ENCODE data around the gene COL4A2.

Gene COL4A2

GRCh38 chr13:110350509-110350908 lies 43.4 kb downstream of the COL4A2 start:
- Histone ChIP-seq H3K4me2 (ENCODE audit: low read length) (no peak overlapping the region), H3F3A (ENCODE audit: insufficient read depth, low read length) (no peaks in the 10 kb centered on the region), H3K9me3 (ENCODE audit: low read length) (no peaks in the 10 kb centered on the region), H3K4me3 (ENCODE audit: low read depth, low read length, poor library complexity, severe bottlenecking) (no peak overlapping the region), H3K9me2 (ENCODE audit: low read depth, low read length) (no peaks in the 10 kb centered on the region), H3K36me3 (ENCODE audit: insufficient read depth, low read length) (no peaks in the 10 kb centered on the region), H3K4me1 (ENCODE audit: insufficient read depth, low read length, severe bottlenecking) (no peaks in the 10 kb centered on the region), H3K27me3 (ENCODE audit: insufficient read depth, low read length) (peaks cover 7% of the 10 kb centered on the region; the same call in 1 of the 2 replicates), H3K9ac (ENCODE audit: low read length) (no peak overlapping the region), H3K79me2 (ENCODE audit: insufficient read depth, low read length) (no peaks in the 10 kb centered on the region), H4K20me1 (ENCODE audit: insufficient read depth, low read length) (no peaks in the 10 kb centered on the region), H3K27ac (ENCODE audit: low read depth, low read length, poor library complexity, severe bottlenecking) (no peak overlapping the region), H2AFZ (ENCODE audit: low read length) (no peak overlapping the region)
- TF ChIP-seq EZH2 (IDR thresholded peaks at IDR 0.05; ENCODE audit: borderline replicate concordance, low read length) = no peak
- no peak for TF ChIP-seq CTCF (IDR thresholded peaks at IDR 0.05; ENCODE audit: low read length)

- Histone ChIP-seq H3K79me2 (ENCODE audit: insufficient read depth, low read length) (no peaks in the 10 kb centered on the region), H3F3A (ENCODE audit: insufficient read depth, low read length) (no peaks in the 10 kb centered on the region), H3K27me3 (ENCODE audit: insufficient read depth, low read length) (peaks cover 7% of the 10 kb centered on the region; the same call in 1 of the 2 replicates), H3K27ac (ENCODE audit: low read depth, low read length, poor library complexity, severe bottlenecking) (no peak overlapping the region), H3K4me2 (ENCODE audit: low read length) (no peak overlapping the region), H3K9me3 (ENCODE audit: low read length) (no peaks in the 10 kb centered on the region), H2AFZ (ENCODE audit: low read length) (no peak overlapping the region), H3K9ac (ENCODE audit: low read length) (no peak overlapping the region), H3K36me3 (ENCODE audit: insufficient read depth, low read length) (no peaks in the 10 kb centered on the region), H3K4me3 (ENCODE audit: low read depth, low read length, poor library complexity, severe bottlenecking) (no peak overlapping the region), H3K4me1 (ENCODE audit: insufficient read depth, low read length, severe bottlenecking) (no peaks in the 10 kb centered on the region), H3K9me2 (ENCODE audit: low read depth, low read length) (no peaks in the 10 kb centered on the region), H4K20me1 (ENCODE audit: insufficient read depth, low read length) (no peaks in the 10 kb centered on the region)
- TF ChIP-seq EZH2 (IDR thresholded peaks at IDR 0.05; ENCODE audit: borderline replicate concordance, low read length) = no peak
- TF ChIP-seq CTCF (IDR thresholded peaks at IDR 0.05; ENCODE audit: low read length) = no peak
These were observed 44.7 kb downstream of the COL4A2 start for GRCh38 chr13:110351636-110352420.

GRCh38 chr13:110352735-110353134 lies 45.7 kb downstream of the COL4A2 start:
- H3K4me1 ChIP-seq (ENCODE audit: insufficient read depth, low read length, severe bottlenecking) = no peaks in the 10 kb centered on the region
- TF ChIP-seq EZH2 (IDR thresholded peaks at IDR 0.05; ENCODE audit: borderline replicate concordance, low read length) (no peak), CTCF (IDR thresholded peaks at IDR 0.05; ENCODE audit: low read length) (peak; percentile 60)
- no peaks in the 10 kb centered on the region for H3K79me2 ChIP-seq (ENCODE audit: insufficient read depth, low read length)
- H3K4me3 ChIP-seq (ENCODE audit: low read depth, low read length, poor library complexity, severe bottlenecking) = no peak overlapping the region
- H3K9ac ChIP-seq (ENCODE audit: low read length) = no peak overlapping the region
- no peak overlapping the region for H3K4me2 ChIP-seq (ENCODE audit: low read length)
- no peaks in the 10 kb centered on the region for H3K9me3 ChIP-seq (ENCODE audit: low read length)
- H3K9me2 ChIP-seq (ENCODE audit: low read depth, low read length) = no peaks in the 10 kb centered on the region
- no peak overlapping the region for H3K27ac ChIP-seq (ENCODE audit: low read depth, low read length, poor library complexity, severe bottlenecking)
- H2AFZ ChIP-seq (ENCODE audit: low read length) = no peak overlapping the region
- no peaks in the 10 kb centered on the region for H4K20me1 ChIP-seq (ENCODE audit: insufficient read depth, low read length)
- no peaks in the 10 kb centered on the region for H3F3A ChIP-seq (ENCODE audit: insufficient read depth, low read length)
- H3K27me3 ChIP-seq (ENCODE audit: insufficient read depth, low read length) = peaks cover 7% of the 10 kb centered on the region; the same call in 1 of the 2 replicates
- no peaks in the 10 kb centered on the region for H3K36me3 ChIP-seq (ENCODE audit: insufficient read depth, low read length)
